Measurements from ENCODE around the gene ENDOU. TPM values are rescaled to one million over a fixed set of nuclear protein-coding genes. Genes with fewer than 3 reads are reported as not detected.

Gene ENDOU
- polyA plus RNA-seq, 1 of the 3 experiments (the other 2 are of a cell fraction) = not detected

DNA sequence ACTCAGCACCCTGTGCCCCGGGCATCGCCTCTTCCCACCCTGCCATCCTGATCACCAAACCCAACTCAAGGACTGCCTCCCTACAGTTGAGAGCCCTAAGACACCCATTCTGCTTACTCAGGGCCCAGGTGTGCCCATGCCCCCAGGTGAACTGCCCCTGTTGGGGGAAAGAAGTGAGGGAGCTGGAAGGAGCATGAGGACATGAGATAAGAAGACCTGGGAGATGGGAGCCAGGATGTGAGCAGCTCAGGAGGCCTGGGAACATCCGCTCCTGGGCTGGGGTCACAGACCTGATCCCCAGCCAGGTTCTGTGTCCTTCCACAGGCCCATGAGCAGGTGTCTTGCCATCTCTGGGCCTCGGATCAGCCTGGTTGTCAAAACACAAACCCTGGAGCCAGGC lies 26.8 kb upstream of the ENDOU start:
- DNase-seq = peak; percentile 17
- H3K79me2 ChIP-seq (ENCODE audit: insufficient read depth) = no peaks in the 10 kb centered on the region
- H3K27me3 ChIP-seq (ENCODE audit: insufficient read depth) = no peaks in the 10 kb centered on the region
- no peak overlapping the region for H3K27ac ChIP-seq (ENCODE audit: low read depth in 2 of 2, low read length in 1 of 2)
- no peaks in the 10 kb centered on the region for H3K9me3 ChIP-seq
- H2AFZ ChIP-seq (ENCODE audit: low read depth) = no peak overlapping the region
- H3K4me1 ChIP-seq (ENCODE audit: control insufficient read depth in 1 of 2, insufficient read depth in 2 of 2, low read depth in 1 of 2, low read length in 1 of 2) = peaks cover 12 to 49% of the 10 kb centered on the region in 2 experiments; a peak in 3 of 4 replicates
- no peak overlapping the region for H3K4me2 ChIP-seq
- no peaks in the 10 kb centered on the region for H3F3A ChIP-seq (replicated peaks; ENCODE audit: insufficient read depth)
- ChIA-PET POLR2A (interaction anchor here (1.0 kb wide), 1 partner anchor 10 kb away, joined by 3 read pairs; no protein-coding TSS in a partner anchor), CTCF (interaction anchor here (2.2 to 18.0 kb wide), 5 partner anchors 10 to 86 kb away, joined by 7 to 435 read pairs (median 17); partner anchors contain the start of gene SLC48A1)
- no peaks in the 10 kb centered on the region for H3K36me3 ChIP-seq (replicated peaks in 1 of 2; ENCODE audit: control insufficient read depth in 1 of 2, insufficient read depth in 2 of 2, low read length in 1 of 2)
- H4K20me1 ChIP-seq (ENCODE audit: insufficient read depth) = no peaks in the 10 kb centered on the region
- WGBS (ENCODE audit: low lambda C conversion rate) = 90% methylated on average over 3 of the region's 4 CpGs
- TF ChIP-seq, protein P1, sequence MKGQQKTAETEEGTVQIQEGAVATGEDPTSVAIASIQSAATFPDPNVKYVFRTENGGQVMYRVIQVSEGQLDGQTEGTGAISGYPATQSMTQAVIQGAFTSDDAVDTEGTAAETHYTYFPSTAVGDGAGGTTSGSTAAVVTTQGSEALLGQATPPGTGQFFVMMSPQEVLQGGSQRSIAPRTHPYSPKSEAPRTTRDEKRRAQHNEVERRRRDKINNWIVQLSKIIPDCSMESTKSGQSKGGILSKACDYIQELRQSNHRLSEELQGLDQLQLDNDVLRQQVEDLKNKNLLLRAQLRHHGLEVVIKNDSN (IDR thresholded peaks at IDR 0.05; ENCODE audit: borderline replicate concordance, low read depth) = no peak
- TF ChIP-seq MXI1 (IDR thresholded peaks at IDR 0.05; ENCODE audit: low read depth, low read length) (no peak), FOXM1 (IDR thresholded peaks at IDR 0.05; ENCODE audit: low read depth) (no peak)
- TF ChIP-seq, protein P2, sequence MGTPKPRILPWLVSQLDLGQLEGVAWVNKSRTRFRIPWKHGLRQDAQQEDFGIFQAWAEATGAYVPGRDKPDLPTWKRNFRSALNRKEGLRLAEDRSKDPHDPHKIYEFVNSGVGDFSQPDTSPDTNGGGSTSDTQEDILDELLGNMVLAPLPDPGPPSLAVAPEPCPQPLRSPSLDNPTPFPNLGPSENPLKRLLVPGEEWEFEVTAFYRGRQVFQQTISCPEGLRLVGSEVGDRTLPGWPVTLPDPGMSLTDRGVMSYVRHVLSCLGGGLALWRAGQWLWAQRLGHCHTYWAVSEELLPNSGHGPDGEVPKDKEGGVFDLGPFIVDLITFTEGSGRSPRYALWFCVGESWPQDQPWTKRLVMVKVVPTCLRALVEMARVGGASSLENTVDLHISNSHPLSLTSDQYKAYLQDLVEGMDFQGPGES (IDR thresholded peaks at IDR 0.05; ENCODE audit: low read depth, low read length) = no peak
- no peak overlapping the region for H3K4me3 ChIP-seq (ENCODE audit: low read depth in 2 of 2, low read length in 1 of 2)
- H3K9ac ChIP-seq = no peak overlapping the region
- no peaks in the 10 kb centered on the region for H3K9me2 ChIP-seq

DNA sequence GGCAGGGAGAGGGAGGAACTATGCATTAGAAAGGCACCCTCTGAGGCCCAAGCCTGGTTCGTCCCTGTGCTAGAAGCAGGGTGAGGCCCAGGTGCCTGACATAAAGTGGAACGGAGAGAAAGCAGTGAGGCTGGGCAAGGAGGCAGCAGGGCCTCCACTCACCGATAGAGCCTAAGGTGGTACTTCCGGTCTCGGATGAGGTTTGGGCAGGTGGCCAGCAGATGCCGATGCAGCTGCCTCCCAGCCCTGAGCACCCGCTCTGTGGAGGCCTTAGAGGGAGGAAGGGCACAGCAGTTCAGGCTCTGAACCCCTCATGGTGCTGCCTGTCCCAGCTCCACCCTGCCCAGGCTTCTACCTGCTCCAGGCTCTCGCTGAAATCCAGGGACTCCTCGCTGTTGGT lies 26.3 kb upstream of the ENDOU start:
- Histone ChIP-seq H4K20me1 (ENCODE audit: insufficient read depth) (no peaks in the 10 kb centered on the region), H3K4me2 (no peak overlapping the region), H3K36me3 (replicated peaks in 1 of 2; ENCODE audit: control insufficient read depth in 1 of 2, insufficient read depth in 2 of 2, low read length in 1 of 2) (no peaks in the 10 kb centered on the region), H3K9me3 (no peaks in the 10 kb centered on the region), H3K4me3 (ENCODE audit: low read depth in 2 of 2, low read length in 1 of 2) (no peak overlapping the region), H3K79me2 (ENCODE audit: insufficient read depth) (no peaks in the 10 kb centered on the region), H2AFZ (ENCODE audit: low read depth) (no peak overlapping the region), H3K9ac (no peak overlapping the region), H3K4me1 (ENCODE audit: control insufficient read depth in 1 of 2, insufficient read depth in 2 of 2, low read depth in 1 of 2, low read length in 1 of 2) (peaks cover 12 to 49% of the 10 kb centered on the region in 2 experiments; a peak in 3 of 4 replicates), H3K27ac (ENCODE audit: low read depth in 2 of 2, low read length in 1 of 2) (no peak overlapping the region), H3K9me2 (no peaks in the 10 kb centered on the region), H3K27me3 (ENCODE audit: insufficient read depth) (no peaks in the 10 kb centered on the region), H3F3A (replicated peaks; ENCODE audit: insufficient read depth) (no peaks in the 10 kb centered on the region)
- TF ChIP-seq, protein P3, sequence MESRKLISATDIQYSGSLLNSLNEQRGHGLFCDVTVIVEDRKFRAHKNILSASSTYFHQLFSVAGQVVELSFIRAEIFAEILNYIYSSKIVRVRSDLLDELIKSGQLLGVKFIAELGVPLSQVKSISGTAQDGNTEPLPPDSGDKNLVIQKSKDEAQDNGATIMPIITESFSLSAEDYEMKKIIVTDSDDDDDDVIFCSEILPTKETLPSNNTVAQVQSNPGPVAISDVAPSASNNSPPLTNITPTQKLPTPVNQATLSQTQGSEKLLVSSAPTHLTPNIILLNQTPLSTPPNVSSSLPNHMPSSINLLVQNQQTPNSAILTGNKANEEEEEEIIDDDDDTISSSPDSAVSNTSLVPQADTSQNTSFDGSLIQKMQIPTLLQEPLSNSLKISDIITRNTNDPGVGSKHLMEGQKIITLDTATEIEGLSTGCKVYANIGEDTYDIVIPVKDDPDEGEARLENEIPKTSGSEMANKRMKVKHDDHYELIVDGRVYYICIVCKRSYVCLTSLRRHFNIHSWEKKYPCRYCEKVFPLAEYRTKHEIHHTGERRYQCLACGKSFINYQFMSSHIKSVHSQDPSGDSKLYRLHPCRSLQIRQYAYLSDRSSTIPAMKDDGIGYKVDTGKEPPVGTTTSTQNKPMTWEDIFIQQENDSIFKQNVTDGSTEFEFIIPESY (IDR thresholded peaks at IDR 0.05; ENCODE audit: borderline replicate concordance, low read depth) = no peak
- TF ChIP-seq ELF1 (IDR thresholded peaks at IDR 0.05) (no peak), GATA2 (CRISPR knock-in tag; IDR thresholded peaks at IDR 0.05) (no peak), TCF12 (IDR thresholded peaks at IDR 0.05) (no peak), RAD21 (IDR thresholded peaks at IDR 0.05; ENCODE audit: low read length) (no peak), RFX5 (IDR thresholded peaks at IDR 0.05; ENCODE audit: low read length) (no peak), TEAD4 (IDR thresholded peaks at IDR 0.05; ENCODE audit: borderline replicate concordance, insufficient read depth) (no peak), FOXM1 (IDR thresholded peaks at IDR 0.05; ENCODE audit: low read depth) (no peak), FOSL2 (IDR thresholded peaks at IDR 0.05; ENCODE audit: borderline replicate concordance, low read depth) (no peak), MEF2A (IDR thresholded peaks at IDR 0.05; ENCODE audit: borderline replicate concordance, low read depth) (no peak), FOXJ3 (CRISPR knock-in tag; IDR thresholded peaks at IDR 0.05) (no peak), RCOR1 (IDR thresholded peaks at IDR 0.05; ENCODE audit: low read length) (no peak), POLR2AphosphoS5 (IDR thresholded peaks at IDR 0.05; ENCODE audit: low read depth, low read length) (no peak), CHD2 (IDR thresholded peaks at IDR 0.05; ENCODE audit: low read length, partially characterized antibody) (no peak)
- TF ChIP-seq, protein P1 (IDR thresholded peaks at IDR 0.05; ENCODE audit: borderline replicate concordance, low read depth) = no peak
- POLR2A ChIA-PET = interaction anchor here (1.0 kb wide), 1 partner anchor 11 kb away, joined by 3 read pairs; no protein-coding TSS in a partner anchor
- DNase-seq = peak; percentile 19
- CTCF ChIA-PET = interaction anchor here (1.0 to 18.0 kb wide), 6 partner anchors 11 to 86 kb away, joined by 5 to 435 read pairs (median 13); partner anchors contain the start of gene SLC48A1
- WGBS (ENCODE audit: low lambda C conversion rate) = 96% methylated on average over 6 of the region's 9 CpGs
